B cell (primary cell): Measurements from ENCODE around the gene VSTM2A.

ENCODE experiments used
- EZH2 ChIP-seq: IDR thresholded peaks from 2 replicates; pipeline ENCODE4 v1.6.1; 2012; ENCODE audit warnings: borderline replicate concordance, low read depth, mild to moderate bottlenecking, moderate library complexity, low read length; ENCODE audit not compliant: insufficient read depth, poor library complexity, severe bottlenecking
- TF ChIP-seq, protein P1 (sequence below): fragments of 200-600 bp; IDR thresholded peaks from one replicate; pipeline ENCODE4 v1.8.0; 2022; ENCODE audit warnings: antibody characterized with exemption, mild to moderate bottlenecking

DNA sequence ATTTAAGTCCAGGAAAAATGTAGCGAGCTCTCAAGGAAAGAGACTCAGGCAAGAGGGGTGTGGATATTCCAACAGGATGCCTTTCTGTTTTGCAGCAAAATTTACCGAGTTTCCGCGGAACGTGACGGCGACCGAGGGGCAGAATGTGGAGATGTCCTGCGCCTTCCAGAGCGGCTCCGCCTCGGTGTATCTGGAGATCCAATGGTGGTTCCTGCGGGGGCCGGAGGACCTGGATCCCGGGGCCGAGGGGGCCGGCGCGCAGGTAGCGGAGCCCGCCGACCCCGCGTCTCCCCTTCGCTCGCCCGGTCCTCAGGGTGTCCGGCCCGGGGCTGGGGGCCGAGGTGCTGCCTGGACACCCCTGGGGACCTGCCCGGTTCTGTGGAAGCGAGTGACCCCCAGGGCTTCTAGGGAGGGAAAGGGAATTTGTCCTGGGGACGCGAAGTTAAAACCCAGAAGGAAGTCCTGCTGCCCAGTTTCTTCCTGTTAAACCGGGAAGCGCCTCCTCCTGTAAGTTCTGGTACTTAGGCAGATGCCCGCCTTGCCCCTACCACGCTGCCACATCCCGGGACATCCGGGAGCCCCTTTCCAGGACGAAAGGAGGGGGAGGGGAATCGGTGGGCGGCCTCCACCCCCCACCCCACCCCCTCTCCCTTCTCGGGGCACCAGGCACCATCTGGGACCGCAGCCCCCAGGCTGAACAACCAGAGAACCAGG, 2.5 kb downstream of the VSTM2A start:
- TF ChIP-seq, protein P1, sequence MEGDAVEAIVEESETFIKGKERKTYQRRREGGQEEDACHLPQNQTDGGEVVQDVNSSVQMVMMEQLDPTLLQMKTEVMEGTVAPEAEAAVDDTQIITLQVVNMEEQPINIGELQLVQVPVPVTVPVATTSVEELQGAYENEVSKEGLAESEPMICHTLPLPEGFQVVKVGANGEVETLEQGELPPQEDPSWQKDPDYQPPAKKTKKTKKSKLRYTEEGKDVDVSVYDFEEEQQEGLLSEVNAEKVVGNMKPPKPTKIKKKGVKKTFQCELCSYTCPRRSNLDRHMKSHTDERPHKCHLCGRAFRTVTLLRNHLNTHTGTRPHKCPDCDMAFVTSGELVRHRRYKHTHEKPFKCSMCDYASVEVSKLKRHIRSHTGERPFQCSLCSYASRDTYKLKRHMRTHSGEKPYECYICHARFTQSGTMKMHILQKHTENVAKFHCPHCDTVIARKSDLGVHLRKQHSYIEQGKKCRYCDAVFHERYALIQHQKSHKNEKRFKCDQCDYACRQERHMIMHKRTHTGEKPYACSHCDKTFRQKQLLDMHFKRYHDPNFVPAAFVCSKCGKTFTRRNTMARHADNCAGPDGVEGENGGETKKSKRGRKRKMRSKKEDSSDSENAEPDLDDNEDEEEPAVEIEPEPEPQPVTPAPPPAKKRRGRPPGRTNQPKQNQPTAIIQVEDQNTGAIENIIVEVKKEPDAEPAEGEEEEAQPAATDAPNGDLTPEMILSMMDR: no peak
- no peak for TF ChIP-seq EZH2
